ENCODE results near the gene DOCK1. TPM values are rescaled to one million over a fixed set of nuclear protein-coding genes. Genes with fewer than 3 reads are reported as not detected.

Gene DOCK1
- polyA plus RNA-seq, 1 donor from 2014 or later = 2.7 TPM

DNA sequence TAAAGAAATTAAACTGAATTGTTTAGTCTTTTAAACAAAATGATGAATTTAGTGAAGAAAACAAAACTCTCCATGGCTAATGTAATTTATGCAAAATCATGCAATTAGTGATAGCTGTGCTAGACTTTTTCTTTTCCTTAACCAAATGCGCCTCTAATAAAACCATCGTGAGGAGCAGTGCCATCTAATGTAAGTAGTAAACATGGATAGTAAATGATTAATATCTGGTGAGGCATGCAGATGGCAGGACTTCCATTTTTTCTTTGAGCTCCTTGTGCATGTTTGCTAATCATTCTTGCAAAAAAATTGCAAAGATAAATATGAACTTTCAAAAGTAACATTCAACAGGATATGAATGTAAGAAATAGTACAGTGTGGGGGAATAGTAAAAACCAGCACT lies 288.9 kb downstream of the DOCK1 start:
- no peak overlapping the region for H2AFZ ChIP-seq (ENCODE audit: low read depth, low read length)
- no peaks in the 10 kb centered on the region for H4K20me1 ChIP-seq (ENCODE audit: insufficient read depth)
- H3K4me3 ChIP-seq (ENCODE audit: low read length) = peak overlapping the region; percentile 86

DNA sequence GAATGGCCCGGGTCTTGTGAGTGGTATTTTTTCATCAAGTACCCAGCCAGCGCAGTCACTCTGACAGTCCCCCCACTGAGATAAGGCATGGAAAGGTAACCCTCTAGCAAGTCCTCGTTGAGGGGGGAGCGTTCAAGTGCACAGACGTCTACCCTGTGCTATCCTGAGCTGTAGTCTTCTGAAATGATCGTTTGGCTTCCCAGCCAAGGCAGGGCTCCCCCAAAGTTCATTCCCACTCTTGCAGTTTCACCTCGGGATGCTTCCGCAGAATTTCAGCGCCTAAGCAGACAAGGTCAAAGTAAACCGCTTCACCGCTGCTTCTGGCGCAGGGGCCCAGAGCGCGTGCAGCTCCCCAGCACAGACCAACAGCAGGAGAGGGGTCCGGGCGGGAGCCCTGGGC lies 289.4 kb downstream of the DOCK1 start:
- no peaks in the 10 kb centered on the region for H3K9me2 ChIP-seq (ENCODE audit: insufficient read depth, low read length)
- no peak overlapping the region for H2AFZ ChIP-seq (ENCODE audit: low read depth, low read length)
- TF ChIP-seq, protein P1, sequence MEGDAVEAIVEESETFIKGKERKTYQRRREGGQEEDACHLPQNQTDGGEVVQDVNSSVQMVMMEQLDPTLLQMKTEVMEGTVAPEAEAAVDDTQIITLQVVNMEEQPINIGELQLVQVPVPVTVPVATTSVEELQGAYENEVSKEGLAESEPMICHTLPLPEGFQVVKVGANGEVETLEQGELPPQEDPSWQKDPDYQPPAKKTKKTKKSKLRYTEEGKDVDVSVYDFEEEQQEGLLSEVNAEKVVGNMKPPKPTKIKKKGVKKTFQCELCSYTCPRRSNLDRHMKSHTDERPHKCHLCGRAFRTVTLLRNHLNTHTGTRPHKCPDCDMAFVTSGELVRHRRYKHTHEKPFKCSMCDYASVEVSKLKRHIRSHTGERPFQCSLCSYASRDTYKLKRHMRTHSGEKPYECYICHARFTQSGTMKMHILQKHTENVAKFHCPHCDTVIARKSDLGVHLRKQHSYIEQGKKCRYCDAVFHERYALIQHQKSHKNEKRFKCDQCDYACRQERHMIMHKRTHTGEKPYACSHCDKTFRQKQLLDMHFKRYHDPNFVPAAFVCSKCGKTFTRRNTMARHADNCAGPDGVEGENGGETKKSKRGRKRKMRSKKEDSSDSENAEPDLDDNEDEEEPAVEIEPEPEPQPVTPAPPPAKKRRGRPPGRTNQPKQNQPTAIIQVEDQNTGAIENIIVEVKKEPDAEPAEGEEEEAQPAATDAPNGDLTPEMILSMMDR (IDR thresholded peaks at IDR 0.05; ENCODE audit: poor library complexity, severe bottlenecking) = no peak
- TF ChIP-seq EZH2 (IDR thresholded peaks at IDR 0.05; ENCODE audit: borderline replicate concordance, insufficient read depth, low read length, poor library complexity, severe bottlenecking) = no peak
- peaks cover 44% of the 10 kb centered on the region for H3K27me3 ChIP-seq (ENCODE audit: insufficient read depth, low read depth, low read length)
- H3K9ac ChIP-seq (ENCODE audit: low read length) = peak overlapping the region; percentile 64
- H3K4me2 ChIP-seq (ENCODE audit: low read length) = peak overlapping the region; percentile 50
- no peaks in the 10 kb centered on the region for H3K79me2 ChIP-seq (replicated peaks; ENCODE audit: insufficient read depth, low read length)
- H4K20me1 ChIP-seq (ENCODE audit: insufficient read depth) = no peaks in the 10 kb centered on the region
- no peak overlapping the region for H3K27ac ChIP-seq (ENCODE audit: low read length)
- H3K4me3 ChIP-seq (ENCODE audit: low read length) = peak overlapping the region; percentile 86
- H3K36me3 ChIP-seq (ENCODE audit: insufficient read depth, low read length) = no peaks in the 10 kb centered on the region
- no peaks in the 10 kb centered on the region for H3K9me3 ChIP-seq (ENCODE audit: low read length)
- no peaks in the 10 kb centered on the region for H3F3A ChIP-seq (ENCODE audit: insufficient read depth, low read length, poor library complexity, severe bottlenecking)

More for the DNA sequence above, 288.9 kb downstream of the DOCK1 start:
- Histone ChIP-seq H3K27me3 (ENCODE audit: insufficient read depth, low read depth, low read length) (peaks cover 44% of the 10 kb centered on the region), H3K9ac (ENCODE audit: low read length) (no peak overlapping the region), H3K27ac (ENCODE audit: low read length) (no peak overlapping the region), H3K4me2 (ENCODE audit: low read length) (no peak overlapping the region), H3K36me3 (ENCODE audit: insufficient read depth, low read length) (no peaks in the 10 kb centered on the region), H3K9me3 (ENCODE audit: low read length) (no peaks in the 10 kb centered on the region), H3K79me2 (replicated peaks; ENCODE audit: insufficient read depth, low read length) (no peaks in the 10 kb centered on the region), H3K9me2 (ENCODE audit: insufficient read depth, low read length) (no peaks in the 10 kb centered on the region), H3F3A (ENCODE audit: insufficient read depth, low read length, poor library complexity, severe bottlenecking) (no peaks in the 10 kb centered on the region)
- TF ChIP-seq RAD21 (conservative IDR thresholded peaks at IDR 0.05) (peak; percentile 27), TAF1 (IDR thresholded peaks at IDR 0.05; ENCODE audit: low read depth) (no peak), SMC3 (conservative IDR thresholded peaks at IDR 0.05; ENCODE audit: poor library complexity) (no peak), EP300 (conservative IDR thresholded peaks at IDR 0.05; ENCODE audit: poor library complexity, severe bottlenecking) (no peak), MXI1 (conservative IDR thresholded peaks at IDR 0.05; ENCODE audit: poor library complexity, severe bottlenecking) (no peak), POLR2AphosphoS5 (IDR thresholded peaks at IDR 0.05) (no peak), EZH2 (IDR thresholded peaks at IDR 0.05; ENCODE audit: borderline replicate concordance, insufficient read depth, low read length, poor library complexity, severe bottlenecking) (no peak)
- TF ChIP-seq, protein P2, sequence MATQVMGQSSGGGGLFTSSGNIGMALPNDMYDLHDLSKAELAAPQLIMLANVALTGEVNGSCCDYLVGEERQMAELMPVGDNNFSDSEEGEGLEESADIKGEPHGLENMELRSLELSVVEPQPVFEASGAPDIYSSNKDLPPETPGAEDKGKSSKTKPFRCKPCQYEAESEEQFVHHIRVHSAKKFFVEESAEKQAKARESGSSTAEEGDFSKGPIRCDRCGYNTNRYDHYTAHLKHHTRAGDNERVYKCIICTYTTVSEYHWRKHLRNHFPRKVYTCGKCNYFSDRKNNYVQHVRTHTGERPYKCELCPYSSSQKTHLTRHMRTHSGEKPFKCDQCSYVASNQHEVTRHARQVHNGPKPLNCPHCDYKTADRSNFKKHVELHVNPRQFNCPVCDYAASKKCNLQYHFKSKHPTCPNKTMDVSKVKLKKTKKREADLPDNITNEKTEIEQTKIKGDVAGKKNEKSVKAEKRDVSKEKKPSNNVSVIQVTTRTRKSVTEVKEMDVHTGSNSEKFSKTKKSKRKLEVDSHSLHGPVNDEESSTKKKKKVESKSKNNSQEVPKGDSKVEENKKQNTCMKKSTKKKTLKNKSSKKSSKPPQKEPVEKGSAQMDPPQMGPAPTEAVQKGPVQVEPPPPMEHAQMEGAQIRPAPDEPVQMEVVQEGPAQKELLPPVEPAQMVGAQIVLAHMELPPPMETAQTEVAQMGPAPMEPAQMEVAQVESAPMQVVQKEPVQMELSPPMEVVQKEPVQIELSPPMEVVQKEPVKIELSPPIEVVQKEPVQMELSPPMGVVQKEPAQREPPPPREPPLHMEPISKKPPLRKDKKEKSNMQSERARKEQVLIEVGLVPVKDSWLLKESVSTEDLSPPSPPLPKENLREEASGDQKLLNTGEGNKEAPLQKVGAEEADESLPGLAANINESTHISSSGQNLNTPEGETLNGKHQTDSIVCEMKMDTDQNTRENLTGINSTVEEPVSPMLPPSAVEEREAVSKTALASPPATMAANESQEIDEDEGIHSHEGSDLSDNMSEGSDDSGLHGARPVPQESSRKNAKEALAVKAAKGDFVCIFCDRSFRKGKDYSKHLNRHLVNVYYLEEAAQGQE (IDR thresholded peaks at IDR 0.05; ENCODE audit: borderline replicate concordance) = no peak
- TF ChIP-seq, protein P1 (IDR thresholded peaks at IDR 0.05; ENCODE audit: poor library complexity, severe bottlenecking) = peak; percentile 35

All from neural cell (in vitro differentiated cells).